ENCODE results near the gene CLSTN1.
"Not testable (repeated sequence)": the region's sequence is repeated elsewhere in the genome, so short reads cannot be mapped to it uniquely, and the experiment has no call there.

CLSTN1 gene

GRCh38 chr1:9794081-9794480 lies 29.7 kb downstream of the CLSTN1 start:
- DNase-seq = no peak

GRCh38 chr1:9793291-9793690 lies 30.5 kb downstream of the CLSTN1 start:
- DNase-seq = no peak

GRCh38 chr1:9792156-9793042 lies 31.4 kb downstream of the CLSTN1 start:
- peak; percentile 53 to 86 for DNase-seq

- DNase-seq = not testable (repeated sequence)
Measured at GRCh38 chr1:9789700-9790099, 34.1 kb downstream of the CLSTN1 start.

- no peak for DNase-seq
Measured at GRCh38 chr1:9787702-9788101, 36.1 kb downstream of the CLSTN1 start.

GRCh38 chr1:9785406-9785805 lies 38.4 kb downstream of the CLSTN1 start:
- DNase-seq = no peak

- DNase-seq = peak; percentile 52 to 67
Measured at GRCh38 chr1:9784508-9785133, 39.1 kb downstream of the CLSTN1 start.

GRCh38 chr1:9782897-9783296 lies 40.9 kb downstream of the CLSTN1 start:
- DNase-seq = no peak

GRCh38 chr1:9782116-9782751 lies 41.5 kb downstream of the CLSTN1 start:
- DNase-seq = no peak

- no peak for DNase-seq
Measured at GRCh38 chr1:9780554-9781110, 43.1 kb downstream of the CLSTN1 start.

GRCh38 chr1:9778905-9779304 lies 44.9 kb downstream of the CLSTN1 start:
- no peak for DNase-seq

GRCh38 chr1:9776685-9777084 lies 47.1 kb downstream of the CLSTN1 start:
- DNase-seq = no peak

- DNase-seq = no peak
Measured at GRCh38 chr1:9774712-9775679, 48.8 kb downstream of the CLSTN1 start.

GRCh38 chr1:9770298-9770697 lies 53.5 kb downstream of the CLSTN1 start:
- no peak for DNase-seq

- DNase-seq = no peak
Measured at GRCh38 chr1:9768983-9769382, 54.8 kb downstream of the CLSTN1 start.

GRCh38 chr1:9767964-9768668 lies 55.6 kb downstream of the CLSTN1 start:
- DNase-seq = no peak

- no peak for DNase-seq
Measured at GRCh38 chr1:9766759-9767442, 56.9 kb downstream of the CLSTN1 start.

GRCh38 chr1:9764550-9764949 lies 59.2 kb downstream of the CLSTN1 start:
- DNase-seq = no peak

GRCh38 chr1:9763914-9764313 lies 59.9 kb downstream of the CLSTN1 start:
- no peak for DNase-seq

GRCh38 chr1:9762446-9762845 lies 61.3 kb downstream of the CLSTN1 start:
- not testable (repeated sequence) for DNase-seq

- DNase-seq = no peak
Measured at GRCh38 chr1:9761855-9762254, 61.9 kb downstream of the CLSTN1 start.
